Occipital lobe (tissue), 2 donors: ENCODE results near the gene COL10A1. TPM values are rescaled to one million over a fixed set of nuclear protein-coding genes. Genes with fewer than 3 reads are reported as not detected.

Experiments
- DNase-seq: peaks from one replicate; lab custom pipeline; 2025; lab: John Stamatoyannopoulos, UW
- total RNA-seq: library from RNA; depleted of rRNA; stranded (reverse); fragments of >200 nt; gene quantifications from one replicate; pipeline ENCODE4 v1.2.3, GENCODE V29; 2014

COL10A1 gene
- total RNA-seq, 1 donor from 2014 or later: not detected

DNA sequence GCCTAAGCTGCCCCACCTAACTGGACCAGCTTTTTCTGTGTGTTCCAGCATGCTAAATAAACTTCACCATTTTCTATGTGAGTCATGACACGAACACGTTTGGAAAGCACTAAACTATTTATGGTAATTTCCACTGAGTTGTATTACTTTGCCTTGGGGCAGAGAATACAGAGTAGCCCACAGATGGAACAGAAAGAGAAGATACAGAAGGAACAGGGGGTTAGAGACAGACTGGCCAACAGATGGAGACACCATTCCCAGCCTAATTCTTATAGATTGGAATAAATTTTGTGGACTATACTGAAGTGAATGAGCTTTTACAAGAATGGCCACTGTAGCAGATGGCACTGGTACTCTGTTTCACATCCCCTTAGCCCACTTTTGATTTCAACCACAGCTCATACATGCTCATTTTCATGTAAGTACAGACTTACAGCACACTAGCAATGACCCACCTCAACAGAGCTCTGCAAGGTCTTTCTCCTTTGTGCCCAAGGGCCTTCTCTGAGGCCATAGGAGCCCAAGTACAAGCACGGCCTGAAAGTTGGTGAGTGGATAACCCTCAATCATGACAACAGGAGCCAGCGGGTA lies 38.4 kb downstream of the COL10A1 start:
- no peak for DNase-seq

DNA sequence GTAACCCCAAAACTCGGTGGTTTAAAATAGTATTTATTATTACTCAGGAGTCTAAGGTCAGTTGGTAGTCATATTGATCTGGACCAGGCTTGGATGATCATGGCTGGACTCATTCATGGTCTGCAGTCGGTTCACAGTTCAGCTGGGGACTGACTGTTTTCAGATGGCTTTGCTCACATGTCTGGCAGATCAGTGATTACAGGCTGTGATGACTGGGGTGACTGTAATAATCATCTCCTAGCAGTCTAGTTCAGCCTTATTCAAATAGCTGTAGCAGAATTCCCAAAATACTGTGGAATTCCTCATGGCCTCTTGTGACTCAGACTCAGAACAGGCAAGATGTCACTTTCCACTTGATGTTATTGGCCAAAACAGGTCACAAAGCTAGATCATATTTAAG lies 41.6 kb downstream of the COL10A1 start:
- no peak for DNase-seq

DNA sequence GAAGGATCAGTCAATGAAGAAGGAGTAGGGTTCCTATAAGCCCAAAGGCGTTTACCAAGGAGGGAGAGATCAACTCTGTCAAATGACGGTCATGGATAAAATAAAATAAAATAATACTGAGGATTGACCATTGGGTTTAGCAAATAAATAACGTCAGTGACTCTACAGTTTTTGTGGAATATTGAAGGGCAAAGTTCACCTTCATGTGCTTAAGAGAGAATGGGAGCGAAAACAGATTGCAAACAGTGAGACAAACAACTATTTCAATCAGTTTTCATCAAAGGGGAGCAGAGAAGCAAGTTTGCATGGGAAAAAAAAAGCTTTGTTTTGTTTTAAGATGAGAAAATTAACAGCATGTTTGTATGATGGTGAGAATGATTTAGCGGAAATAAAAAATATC lies 42.9 kb downstream of the COL10A1 start:
- no peak for DNase-seq

- no peak for DNase-seq
Observed at GRCh38 chr6:116078945-116079344, 47.0 kb downstream of the COL10A1 start.

DNA sequence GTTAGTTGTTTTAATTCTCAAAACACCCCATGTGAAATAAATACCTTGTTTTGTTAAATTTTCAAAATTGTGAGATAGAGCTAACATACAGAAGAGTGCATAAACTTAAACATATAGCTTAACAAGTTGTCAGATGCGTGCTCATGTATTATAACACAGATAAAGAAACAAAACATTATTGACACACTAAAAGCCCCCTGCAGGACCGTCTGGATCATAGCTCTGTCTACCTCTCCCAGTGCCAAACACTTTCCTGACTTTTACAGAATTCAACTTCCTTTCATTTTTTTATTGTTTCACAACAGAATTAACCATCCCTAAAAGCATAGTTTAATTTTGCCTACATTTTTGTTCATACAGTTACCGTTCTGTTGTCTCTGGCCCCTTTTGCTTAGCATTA lies 47.4 kb downstream of the COL10A1 start:
- DNase-seq: no peak

- DNase-seq: no peak
Observed at GRCh38 chr6:116074732-116075390, 51.1 kb downstream of the COL10A1 start.

GRCh38 chr6:116073765-116074440 lies 52.0 kb downstream of the COL10A1 start:
- no peak for DNase-seq

- DNase-seq: no peak
Observed at GRCh38 chr6:116072368-116072767, 53.6 kb downstream of the COL10A1 start.

DNA sequence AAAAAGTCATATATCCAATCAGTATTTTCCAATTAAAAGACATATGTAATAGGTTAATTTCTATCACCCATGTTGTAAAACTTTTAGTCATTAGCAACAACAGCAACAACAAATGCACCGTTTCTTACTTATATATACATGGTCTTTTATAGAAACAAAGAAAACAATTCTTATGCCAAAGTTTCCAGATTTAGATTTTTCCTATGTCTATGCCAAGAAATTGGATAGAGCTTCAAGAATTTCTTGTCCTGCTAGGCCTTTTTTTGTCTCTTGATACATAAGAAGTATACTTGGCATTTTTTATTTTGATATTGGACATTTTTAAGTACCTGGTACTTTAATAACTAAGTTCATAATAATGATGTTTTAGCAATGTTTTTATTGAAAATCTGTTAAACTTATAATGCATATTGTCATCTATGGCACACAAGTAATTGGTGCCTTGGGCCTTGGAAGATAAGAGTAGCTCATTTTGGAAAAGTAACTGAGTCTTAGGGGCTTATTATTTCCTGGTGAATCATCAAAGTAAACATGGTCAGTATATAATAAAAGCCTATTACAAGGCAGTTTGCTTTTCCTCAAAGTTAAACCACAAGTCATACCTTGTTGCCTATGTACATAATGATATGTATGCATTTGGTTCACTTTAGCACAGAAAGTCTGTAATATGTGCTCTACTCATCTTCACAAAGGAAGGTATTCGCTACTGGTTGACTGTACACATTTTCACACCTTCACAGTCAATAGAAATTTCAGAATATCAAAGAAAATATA lies 55.1 kb downstream of the COL10A1 start:
- no peak for DNase-seq

GRCh38 chr6:116070101-116070500 lies 55.8 kb downstream of the COL10A1 start:
- DNase-seq: no peak

Other genes starting within 250 kb of the COL10A1 start
- gene FRK, start 65.2 kb downstream of the COL10A1 start, total RNA-seq: 0.31 TPM
- 2.2 TPM for gene NT5DC1, start 25.3 kb downstream of the COL10A1 start, total RNA-seq
- 70.2 TPM for gene TSPYL4, start 127.9 kb upstream of the COL10A1 start, total RNA-seq
- gene TSPYL1, start 153.8 kb upstream of the COL10A1 start, total RNA-seq: 205 TPM
- gene DSE, start 244.8 kb upstream of the COL10A1 start, total RNA-seq: 26.2 TPM